GM12878 (cell line): ENCODE results near the gene IFNA1. TPM values are rescaled to one million over a fixed set of nuclear protein-coding genes. Genes with fewer than 3 reads are reported as not detected.

Source experiments
- ATAC-seq: fragments of 200-7000 bp; cut with Tn5 transposase; 3 replicates; pipeline ENCODE4 v1.9.1; 2020; ENCODE audit warnings: mild to moderate bottlenecking, moderate library complexity
- BruUV-seq: library from RNA; stranded (reverse); fragments of 400-500 nt; replicated peaks from 2 replicates; lab custom pipeline; 2021; lab: Mats Ljungman, UMichigan
- CTCF ChIA-PET: fragments of 300-600 bp; sonication (Branson Sonifier 250); formaldehyde crosslinking; extraction: SDS; loops from one replicate; lab custom pipeline; 2021; ENCODE audit warnings: inconsistent platforms; lab: Yijun Ruan, JAX
- POLR2A ChIA-PET: fragments of 350-600 bp; formaldehyde crosslinking; extraction: SDS; loops from one replicate; lab custom pipeline; 2021; ENCODE audit warnings: inconsistent platforms; lab: Charles Lee
- RAD21 ChIA-PET: fragments of 300-600 bp; sonication (Branson Sonifier 250); formaldehyde crosslinking; loops from one replicate; lab custom pipeline; 2023; ENCODE audit warnings: antibody characterized with exemption; ENCODE audit not compliant: unreplicated experiment; lab: Charles Lee
- SMC1A ChIA-PET: fragments of 300-600 bp; sonication (Branson Sonifier 250); formaldehyde crosslinking; loops from one replicate; lab custom pipeline; 2023; ENCODE audit not compliant: unreplicated experiment, uncharacterized antibody; lab: Charles Lee
- DNase-seq: peaks from one replicate; pipeline ENCODE4 v3.0.0-alpha.2; 2011; ENCODE audit warnings: low read depth, low spot score
- FAIRE-seq: peaks from 3 replicates; lab custom pipeline; 2011; peaks lifted over from hg19 to GRCh38; lab: Jason Lieb, UNC
- H2AFZ ChIP-seq: 2 replicates; pipeline ENCODE4 v1.6.0; 2011; ENCODE audit warnings: low read depth, low read length, control low read depth; ENCODE audit not compliant: control insufficient read depth
- H3K27ac ChIP-seq: 2 replicates; pipeline ENCODE4 v1.5.1; 2011; ENCODE audit warnings: control low read depth; ENCODE audit not compliant: control insufficient read depth, insufficient read depth
- H3K27me3 ChIP-seq, 2 experiments: replicated peaks in 1 of 2; 2 replicates each; pipeline versions ENCODE4 v1.6.0 to v1.6.1; 2011; ENCODE audit warnings: low read length in 1 of 2; ENCODE audit not compliant: control insufficient read depth in 2 of 2, insufficient read depth in 2 of 2
- H3K36me3 ChIP-seq, 2 experiments: 2 replicates each; pipeline ENCODE4 v1.5.1; 2011; ENCODE audit warnings: low read length in 1 of 2; ENCODE audit not compliant: control insufficient read depth in 2 of 2, insufficient read depth in 2 of 2
- H3K4me1 ChIP-seq: 2 replicates; pipeline ENCODE4 v1.6.1; 2011; ENCODE audit warnings: mild to moderate bottlenecking, low read length, moderate library complexity, mixed read lengths; ENCODE audit not compliant: control insufficient read depth, insufficient read depth
- H3K4me2 ChIP-seq: 2 replicates; pipeline ENCODE4 v1.6.0; 2011; ENCODE audit warnings: control low read depth; ENCODE audit not compliant: control insufficient read depth, insufficient read depth
- H3K4me3 ChIP-seq: fragments of 200-600 bp; sonication (generic); 2 replicates; pipeline ENCODE4 v1.5.1; 2016
- H3K79me2 ChIP-seq: 2 replicates; pipeline ENCODE4 v1.6.0; 2011; ENCODE audit warnings: low read length; ENCODE audit not compliant: control insufficient read depth, insufficient read depth
- H3K9ac ChIP-seq: 2 replicates; pipeline ENCODE4 v1.8.0; 2011; ENCODE audit warnings: low read length, control low read depth, mixed read lengths; ENCODE audit not compliant: control insufficient read depth, insufficient read depth
- H3K9me3 ChIP-seq: replicated peaks from 3 replicates; pipeline ENCODE4 v1.5.1; 2011; ENCODE audit warnings: mild to moderate bottlenecking, low read length; ENCODE audit not compliant: control insufficient read depth, insufficient read depth
- H4K20me1 ChIP-seq: 2 replicates; pipeline ENCODE4 v1.6.0; 2011; ENCODE audit not compliant: control insufficient read depth, insufficient read depth
- ASH2L ChIP-seq: fragments of 300-600, 200-600 bp; sonication (generic); IDR thresholded peaks from 2 replicates; pipeline ENCODE4 v1.6.1; 2017; ENCODE audit warnings: low read depth, mild to moderate bottlenecking, borderline replicate concordance
- BCLAF1 ChIP-seq: fragments of 450-650 bp; IDR thresholded peaks from 2 replicates; pipeline ENCODE4 v1.6.1; 2017; ENCODE audit warnings: antibody characterized with exemption, mild to moderate bottlenecking, moderate library complexity
- EP300 ChIP-seq, 2 experiments: fragments of 150-350 bp in 1 of 2; IDR thresholded peaks; 2 replicates each; pipeline ENCODE4 v1.6.1; 2011 to 2012; ENCODE audit warnings: low read depth in 2 of 2, low read length in 2 of 2, borderline replicate concordance in 1 of 2, improper control_type of control experiment in 1 of 2, inconsistent platforms in 1 of 2; ENCODE audit not compliant: control insufficient read depth in 1 of 2
- MAX ChIP-seq: IDR thresholded peaks from 2 replicates; pipeline ENCODE4 v1.6.1; 2012; ENCODE audit warnings: low read depth, low read length, improper control_type of control experiment
- NRF1 ChIP-seq: conservative IDR thresholded peaks from 2 replicates; pipeline ENCODE4 v1.6.1; 2011; ENCODE audit warnings: mild to moderate bottlenecking, low read depth, low read length, improper control_type of control experiment
- PAX8 ChIP-seq: fragments of 450-650 bp; IDR thresholded peaks from 2 replicates; pipeline ENCODE4 v1.6.1; 2017; ENCODE audit warnings: mild to moderate bottlenecking, moderate library complexity
- SMARCA5 ChIP-seq: fragments of 450-650 bp; IDR thresholded peaks from 2 replicates; pipeline ENCODE4 v1.6.1; 2017; ENCODE audit warnings: mild to moderate bottlenecking
- SUZ12 ChIP-seq: fragments of 200-600 bp; sonication (generic); IDR thresholded peaks from one replicate; pipeline ENCODE4 v1.6.1; 2018; ENCODE audit warnings: antibody characterized with exemption, mild to moderate bottlenecking; ENCODE audit not compliant: unreplicated experiment
- TCF7 ChIP-seq: IDR thresholded peaks from 2 replicates; pipeline ENCODE4 v1.6.1; 2014; ENCODE audit warnings: antibody characterized with exemption, borderline replicate concordance
- ZBTB4 ChIP-seq: fragments of 450-650 bp; formaldehyde crosslinking; IDR thresholded peaks from 2 replicates; pipeline ENCODE4 v1.4.0; 2022; ENCODE audit warnings: mild to moderate bottlenecking, moderate library complexity
- ZNF24 ChIP-seq: fragments of 450-650 bp; IDR thresholded peaks from 2 replicates; pipeline ENCODE4 v1.6.1; 2017; ENCODE audit warnings: antibody characterized with exemption, mild to moderate bottlenecking
- ZSCAN29 ChIP-seq: fragments of 450-650 bp; IDR thresholded peaks from 2 replicates; pipeline ENCODE4 v1.6.1; 2017; ENCODE audit warnings: mild to moderate bottlenecking, moderate library complexity
- WGBS: methylation state at CpG from one replicate; pipeline ENCODE4 v1.1.6; 2016; ENCODE audit warnings: low lambda C conversion rate; ENCODE audit not compliant: insufficient replicate concordance, insufficient coverage; ENCODE audit errors: missing lambda C conversion rate; 5-methylcytosine and 5-hydroxymethylcytosine counted together
- in situ Hi-C: fragments of 300-500 bp; cut with MboI; formaldehyde crosslinking; loops from 9 replicates; pipeline ENCODE4 v1.14.3; 2018; ENCODE audit warnings: mixed read lengths
- intact Hi-C: fragments of 100-400 bp; cut with micrococcal nuclease; formaldehyde crosslinking; loops from one replicate; pipeline ENCODE4 v1.14.2; 2022; ENCODE audit not compliant: unreplicated experiment
- polyA plus RNA-seq, 11 experiments: library from polyadenylated mRNA; depleted of rRNA in 4 of 11; unstranded in 6 of 11; stranded (reverse) in 5 of 11; fragments of >200 nt; fragmentation: Nextera tagmentation in 4 of 11; fragmentation: Illumina TruSeq in 1 of 11; extraction: Ambion mirVana in 4 of 11; extraction: Trizol in 1 of 11; gene quantifications; 1 replicate in 1 of 11; 2 replicates in 10 of 11; pipeline versions ENCODE4 v1.2.1 to v1.2.3, GENCODE V29; 2011 to 2016; ENCODE audit warnings: inconsistent platforms in 2 of 11, missing spikeins in 2 of 11, low read depth in 1 of 11
- total RNA-seq, 4 experiments: library from RNA; depleted of rRNA in 3 of 4; stranded (reverse); fragments of >200 nt in 3 of 4; fragmentation: Illumina TruSeq in 1 of 4; extraction: Trizol in 1 of 4; gene quantifications; 2 replicates each; pipeline versions ENCODE4 v1.2.1 to v1.2.3, GENCODE V29; 2013 to 2021

The IFNA1 gene
- total and polyA plus RNA-seq, 10 of the 15 experiments (the other 5 are each of a cell fraction or from before 2014, with no cell fraction given) = not detected

GRCh38 chr9:21461377-21461776 lies 21.1 kb downstream of the IFNA1 start:
- no TSS peak for BruUV-seq
- no peaks in the 10 kb centered on the region for H3K79me2 ChIP-seq
- no peaks in the 10 kb centered on the region for H4K20me1 ChIP-seq
- ChIA-PET SMC1A (interaction anchor here (0.6 to 2.0 kb wide), 7 partner anchors 8 to 310 kb away, joined by 3 to 8 read pairs (median 3); no protein-coding TSS in a partner anchor), POLR2A (interaction anchor here (0.6 kb wide), 1 partner anchor 14 kb away, joined by 3 read pairs; no protein-coding TSS in a partner anchor), RAD21 (no interaction called here), CTCF (interaction anchor here (0.6 to 1.9 kb wide), 7 partner anchors 27 to 643 kb away, joined by 3 to 7 read pairs (median 3); no protein-coding TSS in a partner anchor)
- no peaks in the 10 kb centered on the region; the same call in 2 of the 3 replicates for H3K9me3 ChIP-seq
- H3K4me2 ChIP-seq = no peak overlapping the region
- whole genome bisulfite sequencing = 32% methylated on average over 1 of the region's 1 CpG
- H3K4me3 ChIP-seq = no peak overlapping the region
- FAIRE-seq = no peak
- in situ Hi-C loops (no loop called here), intact Hi-C loops (no loop called here)
- TF ChIP-seq SMARCA5 = no peak
- no peak for TF ChIP-seq BCLAF1
- no peak for TF ChIP-seq ZSCAN29
- no peak for TF ChIP-seq ZBTB4 (CRISPR knock-in tag)
- TF ChIP-seq ASH2L = no peak
- no peak for TF ChIP-seq NRF1
- TF ChIP-seq SUZ12 = no peak
- TF ChIP-seq TCF7 = no peak
- no peak for TF ChIP-seq PAX8
- TF ChIP-seq MAX = no peak
- TF ChIP-seq EP300 (IDR thresholded peaks at IDR 0.05; ENCODE audit: borderline replicate concordance in 1 of 2, control insufficient read depth in 1 of 2, low read depth in 2 of 2, low read length in 2 of 2) = no peak
- TF ChIP-seq ZNF24 = no peak
- no peak for ATAC-seq
- no peak overlapping the region for H3K9ac ChIP-seq
- no peaks in the 10 kb centered on the region for H3K27me3 ChIP-seq
- H3K36me3 ChIP-seq = no peaks in the 10 kb centered on the region
- no peak for DNase-seq
- H3K4me1 ChIP-seq = no peaks in the 10 kb centered on the region
- H2AFZ ChIP-seq = no peak overlapping the region
- H3K27ac ChIP-seq = no peak overlapping the region
